ENCODE results near the gene FDX2.

DNA sequence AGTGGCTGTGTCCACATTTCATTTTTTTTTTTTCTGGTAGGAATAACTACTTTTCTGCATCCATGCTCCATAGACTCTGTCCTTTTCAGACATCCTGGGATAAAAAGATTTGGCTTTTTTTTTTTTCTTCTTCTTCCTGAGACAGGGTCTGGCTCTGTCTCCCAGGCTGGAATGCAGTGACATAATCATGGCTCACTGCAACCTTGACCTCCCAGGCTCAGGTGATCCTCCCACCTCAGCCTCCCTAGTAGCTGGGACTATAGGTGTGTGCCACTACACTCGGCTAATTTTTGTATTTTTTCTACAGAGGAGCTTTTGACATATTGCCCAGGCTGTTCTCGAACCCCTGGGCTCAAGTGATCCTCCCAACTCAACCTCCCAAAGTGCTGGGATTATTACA lies 27.7 kb upstream of the FDX2 start:
- TF ChIP-seq, protein P1, sequence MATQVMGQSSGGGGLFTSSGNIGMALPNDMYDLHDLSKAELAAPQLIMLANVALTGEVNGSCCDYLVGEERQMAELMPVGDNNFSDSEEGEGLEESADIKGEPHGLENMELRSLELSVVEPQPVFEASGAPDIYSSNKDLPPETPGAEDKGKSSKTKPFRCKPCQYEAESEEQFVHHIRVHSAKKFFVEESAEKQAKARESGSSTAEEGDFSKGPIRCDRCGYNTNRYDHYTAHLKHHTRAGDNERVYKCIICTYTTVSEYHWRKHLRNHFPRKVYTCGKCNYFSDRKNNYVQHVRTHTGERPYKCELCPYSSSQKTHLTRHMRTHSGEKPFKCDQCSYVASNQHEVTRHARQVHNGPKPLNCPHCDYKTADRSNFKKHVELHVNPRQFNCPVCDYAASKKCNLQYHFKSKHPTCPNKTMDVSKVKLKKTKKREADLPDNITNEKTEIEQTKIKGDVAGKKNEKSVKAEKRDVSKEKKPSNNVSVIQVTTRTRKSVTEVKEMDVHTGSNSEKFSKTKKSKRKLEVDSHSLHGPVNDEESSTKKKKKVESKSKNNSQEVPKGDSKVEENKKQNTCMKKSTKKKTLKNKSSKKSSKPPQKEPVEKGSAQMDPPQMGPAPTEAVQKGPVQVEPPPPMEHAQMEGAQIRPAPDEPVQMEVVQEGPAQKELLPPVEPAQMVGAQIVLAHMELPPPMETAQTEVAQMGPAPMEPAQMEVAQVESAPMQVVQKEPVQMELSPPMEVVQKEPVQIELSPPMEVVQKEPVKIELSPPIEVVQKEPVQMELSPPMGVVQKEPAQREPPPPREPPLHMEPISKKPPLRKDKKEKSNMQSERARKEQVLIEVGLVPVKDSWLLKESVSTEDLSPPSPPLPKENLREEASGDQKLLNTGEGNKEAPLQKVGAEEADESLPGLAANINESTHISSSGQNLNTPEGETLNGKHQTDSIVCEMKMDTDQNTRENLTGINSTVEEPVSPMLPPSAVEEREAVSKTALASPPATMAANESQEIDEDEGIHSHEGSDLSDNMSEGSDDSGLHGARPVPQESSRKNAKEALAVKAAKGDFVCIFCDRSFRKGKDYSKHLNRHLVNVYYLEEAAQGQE (IDR thresholded peaks at IDR 0.05; ENCODE audit: unreplicated experiment): no peak
- TF ChIP-seq, protein P2, sequence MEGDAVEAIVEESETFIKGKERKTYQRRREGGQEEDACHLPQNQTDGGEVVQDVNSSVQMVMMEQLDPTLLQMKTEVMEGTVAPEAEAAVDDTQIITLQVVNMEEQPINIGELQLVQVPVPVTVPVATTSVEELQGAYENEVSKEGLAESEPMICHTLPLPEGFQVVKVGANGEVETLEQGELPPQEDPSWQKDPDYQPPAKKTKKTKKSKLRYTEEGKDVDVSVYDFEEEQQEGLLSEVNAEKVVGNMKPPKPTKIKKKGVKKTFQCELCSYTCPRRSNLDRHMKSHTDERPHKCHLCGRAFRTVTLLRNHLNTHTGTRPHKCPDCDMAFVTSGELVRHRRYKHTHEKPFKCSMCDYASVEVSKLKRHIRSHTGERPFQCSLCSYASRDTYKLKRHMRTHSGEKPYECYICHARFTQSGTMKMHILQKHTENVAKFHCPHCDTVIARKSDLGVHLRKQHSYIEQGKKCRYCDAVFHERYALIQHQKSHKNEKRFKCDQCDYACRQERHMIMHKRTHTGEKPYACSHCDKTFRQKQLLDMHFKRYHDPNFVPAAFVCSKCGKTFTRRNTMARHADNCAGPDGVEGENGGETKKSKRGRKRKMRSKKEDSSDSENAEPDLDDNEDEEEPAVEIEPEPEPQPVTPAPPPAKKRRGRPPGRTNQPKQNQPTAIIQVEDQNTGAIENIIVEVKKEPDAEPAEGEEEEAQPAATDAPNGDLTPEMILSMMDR (conservative IDR thresholded peaks at IDR 0.05; ENCODE audit: low read depth in 2 of 2): no peak
- no peak for TF ChIP-seq EZH2 (IDR thresholded peaks at IDR 0.05; ENCODE audit: low read depth, unreplicated experiment)
- no peak for TF ChIP-seq JUNB (IDR thresholded peaks at IDR 0.05; ENCODE audit: unreplicated experiment)
- TF ChIP-seq EZH2phosphoT487 (IDR thresholded peaks at IDR 0.05; ENCODE audit: unreplicated experiment): no peak
- no peak for TF ChIP-seq POLR2AphosphoS5 (IDR thresholded peaks at IDR 0.05; ENCODE audit: low read depth)
- TF ChIP-seq, protein P3, sequence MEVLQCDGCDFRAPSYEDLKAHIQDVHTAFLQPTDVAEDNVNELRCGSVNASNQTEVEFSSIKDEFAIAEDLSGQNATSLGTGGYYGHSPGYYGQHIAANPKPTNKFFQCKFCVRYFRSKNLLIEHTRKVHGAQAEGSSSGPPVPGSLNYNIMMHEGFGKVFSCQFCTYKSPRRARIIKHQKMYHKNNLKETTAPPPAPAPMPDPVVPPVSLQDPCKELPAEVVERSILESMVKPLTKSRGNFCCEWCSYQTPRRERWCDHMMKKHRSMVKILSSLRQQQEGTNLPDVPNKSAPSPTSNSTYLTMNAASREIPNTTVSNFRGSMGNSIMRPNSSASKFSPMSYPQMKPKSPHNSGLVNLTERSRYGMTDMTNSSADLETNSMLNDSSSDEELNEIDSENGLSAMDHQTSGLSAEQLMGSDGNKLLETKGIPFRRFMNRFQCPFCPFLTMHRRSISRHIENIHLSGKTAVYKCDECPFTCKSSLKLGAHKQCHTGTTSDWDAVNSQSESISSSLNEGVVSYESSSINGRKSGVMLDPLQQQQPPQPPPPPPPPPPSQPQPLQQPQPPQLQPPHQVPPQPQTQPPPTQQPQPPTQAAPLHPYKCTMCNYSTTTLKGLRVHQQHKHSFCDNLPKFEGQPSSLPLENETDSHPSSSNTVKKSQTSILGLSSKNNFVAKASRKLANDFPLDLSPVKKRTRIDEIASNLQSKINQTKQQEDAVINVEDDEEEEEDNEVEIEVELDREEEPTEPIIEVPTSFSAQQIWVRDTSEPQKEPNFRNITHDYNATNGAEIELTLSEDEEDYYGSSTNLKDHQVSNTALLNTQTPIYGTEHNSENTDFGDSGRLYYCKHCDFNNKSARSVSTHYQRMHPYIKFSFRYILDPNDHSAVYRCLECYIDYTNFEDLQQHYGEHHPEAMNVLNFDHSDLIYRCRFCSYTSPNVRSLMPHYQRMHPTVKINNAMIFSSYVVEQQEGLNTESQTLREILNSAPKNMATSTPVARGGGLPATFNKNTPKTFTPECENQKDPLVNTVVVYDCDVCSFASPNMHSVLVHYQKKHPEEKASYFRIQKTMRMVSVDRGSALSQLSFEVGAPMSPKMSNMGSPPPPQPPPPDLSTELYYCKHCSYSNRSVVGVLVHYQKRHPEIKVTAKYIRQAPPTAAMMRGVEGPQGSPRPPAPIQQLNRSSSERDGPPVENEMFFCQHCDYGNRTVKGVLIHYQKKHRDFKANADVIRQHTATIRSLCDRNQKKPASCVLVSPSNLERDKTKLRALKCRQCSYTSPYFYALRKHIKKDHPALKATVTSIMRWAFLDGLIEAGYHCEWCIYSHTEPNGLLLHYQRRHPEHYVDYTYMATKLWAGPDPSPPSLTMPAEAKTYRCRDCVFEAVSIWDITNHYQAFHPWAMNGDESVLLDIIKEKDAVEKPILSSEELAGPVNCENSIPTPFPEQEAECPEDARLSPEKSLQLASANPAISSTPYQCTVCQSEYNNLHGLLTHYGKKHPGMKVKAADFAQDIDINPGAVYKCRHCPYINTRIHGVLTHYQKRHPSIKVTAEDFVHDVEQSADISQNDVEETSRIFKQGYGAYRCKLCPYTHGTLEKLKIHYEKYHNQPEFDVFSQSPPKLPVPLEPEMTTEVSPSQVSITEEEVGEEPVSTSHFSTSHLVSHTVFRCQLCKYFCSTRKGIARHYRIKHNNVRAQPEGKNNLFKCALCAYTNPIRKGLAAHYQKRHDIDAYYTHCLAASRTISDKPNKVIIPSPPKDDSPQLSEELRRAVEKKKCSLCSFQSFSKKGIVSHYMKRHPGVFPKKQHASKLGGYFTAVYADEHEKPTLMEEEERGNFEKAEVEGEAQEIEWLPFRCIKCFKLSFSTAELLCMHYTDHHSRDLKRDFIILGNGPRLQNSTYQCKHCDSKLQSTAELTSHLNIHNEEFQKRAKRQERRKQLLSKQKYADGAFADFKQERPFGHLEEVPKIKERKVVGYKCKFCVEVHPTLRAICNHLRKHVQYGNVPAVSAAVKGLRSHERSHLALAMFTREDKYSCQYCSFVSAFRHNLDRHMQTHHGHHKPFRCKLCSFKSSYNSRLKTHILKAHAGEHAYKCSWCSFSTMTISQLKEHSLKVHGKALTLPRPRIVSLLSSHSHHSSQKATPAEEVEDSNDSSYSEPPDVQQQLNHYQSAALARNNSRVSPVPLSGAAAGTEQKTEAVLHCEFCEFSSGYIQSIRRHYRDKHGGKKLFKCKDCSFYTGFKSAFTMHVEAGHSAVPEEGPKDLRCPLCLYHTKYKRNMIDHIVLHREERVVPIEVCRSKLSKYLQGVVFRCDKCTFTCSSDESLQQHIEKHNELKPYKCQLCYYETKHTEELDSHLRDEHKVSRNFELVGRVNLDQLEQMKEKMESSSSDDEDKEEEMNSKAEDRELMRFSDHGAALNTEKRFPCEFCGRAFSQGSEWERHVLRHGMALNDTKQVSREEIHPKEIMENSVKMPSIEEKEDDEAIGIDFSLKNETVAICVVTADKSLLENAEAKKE (CRISPR knock-in tag; IDR thresholded peaks at IDR 0.05): no peak
- TF ChIP-seq, protein P4, sequence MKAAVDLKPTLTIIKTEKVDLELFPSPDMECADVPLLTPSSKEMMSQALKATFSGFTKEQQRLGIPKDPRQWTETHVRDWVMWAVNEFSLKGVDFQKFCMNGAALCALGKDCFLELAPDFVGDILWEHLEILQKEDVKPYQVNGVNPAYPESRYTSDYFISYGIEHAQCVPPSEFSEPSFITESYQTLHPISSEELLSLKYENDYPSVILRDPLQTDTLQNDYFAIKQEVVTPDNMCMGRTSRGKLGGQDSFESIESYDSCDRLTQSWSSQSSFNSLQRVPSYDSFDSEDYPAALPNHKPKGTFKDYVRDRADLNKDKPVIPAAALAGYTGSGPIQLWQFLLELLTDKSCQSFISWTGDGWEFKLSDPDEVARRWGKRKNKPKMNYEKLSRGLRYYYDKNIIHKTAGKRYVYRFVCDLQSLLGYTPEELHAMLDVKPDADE (IDR thresholded peaks at IDR 0.05): no peak
- TF ChIP-seq CREB1 (CRISPR knock-in tag; IDR thresholded peaks at IDR 0.05; ENCODE audit: low read depth): no peak
- TF ChIP-seq ZNF114 (CRISPR knock-in tag; IDR thresholded peaks at IDR 0.05): no peak
- TF ChIP-seq NANOG (IDR thresholded peaks at IDR 0.05; ENCODE audit: borderline replicate concordance): no peak
- TF ChIP-seq STAT1 (IDR thresholded peaks at IDR 0.05; ENCODE audit: unreplicated experiment): no peak
- TF ChIP-seq ZNF331 (CRISPR knock-in tag; IDR thresholded peaks at IDR 0.05; ENCODE audit: low read depth): no peak
